Neuronal stem cell (in vitro differentiated cells): ENCODE data around the gene CFAP65.

Experiments used
- DNase-seq: peaks from one replicate; pipeline ENCODE4 v3.0.0-alpha.2; 2013; ENCODE audit warnings: low spot score
- H2AFZ ChIP-seq: one replicate; pipeline ENCODE4 v1.6.1; 2013; ENCODE audit warnings: mild to moderate bottlenecking, low read length, inconsistent platforms
- H2AK5ac ChIP-seq: 2 replicates; pipeline ENCODE4 v1.6.1; 2013; ENCODE audit warnings: low read depth, mild to moderate bottlenecking, inconsistent platforms, low read length, moderate library complexity, mixed read lengths
- H2BK120ac ChIP-seq: 2 replicates; pipeline ENCODE4 v1.6.1; 2013; ENCODE audit warnings: low read depth, mild to moderate bottlenecking, inconsistent platforms, low read length, moderate library complexity, mixed read lengths
- H2BK12ac ChIP-seq: one replicate; pipeline ENCODE4 v1.6.1; 2013; ENCODE audit warnings: low read length, inconsistent platforms
- H2BK15ac ChIP-seq: 2 replicates; pipeline ENCODE4 v1.6.1; 2013; ENCODE audit warnings: mild to moderate bottlenecking, low read length, inconsistent platforms, mixed read lengths
- H2BK5ac ChIP-seq: one replicate; pipeline ENCODE4 v1.6.1; 2013; ENCODE audit warnings: inconsistent platforms, mild to moderate bottlenecking, low read length, moderate library complexity
- H3K14ac ChIP-seq: one replicate; pipeline ENCODE4 v1.6.1; 2013; ENCODE audit warnings: low read length, inconsistent platforms
- H3K18ac ChIP-seq: 2 replicates; pipeline ENCODE4 v1.6.1; 2013; ENCODE audit warnings: low read length, inconsistent platforms
- H3K23ac ChIP-seq: 2 replicates; pipeline ENCODE4 v1.6.1; 2013; ENCODE audit warnings: low read depth, mild to moderate bottlenecking, mixed read lengths, low read length, inconsistent platforms; ENCODE audit not compliant: poor library complexity
- H3K27ac ChIP-seq: replicated peaks from 3 replicates; pipeline ENCODE4 v1.5.1; 2013; ENCODE audit warnings: low read length, inconsistent platforms
- H3K27me3 ChIP-seq, 3 experiments: 2 replicates each; pipeline ENCODE4 v1.6.1; 2013; ENCODE audit warnings: low read length in 3 of 3, mild to moderate bottlenecking in 2 of 3, inconsistent platforms in 1 of 3, low read depth in 1 of 3, mixed read lengths in 1 of 3, moderate library complexity in 1 of 3; ENCODE audit not compliant: control insufficient read depth in 3 of 3, insufficient read depth in 3 of 3
- H3K36me3 ChIP-seq, 2 donors: replicated peaks in 1 of 2; 2 replicates each; pipeline ENCODE4 v1.6.1; 2013; ENCODE audit warnings: low read length in 2 of 2; ENCODE audit not compliant: control insufficient read depth in 2 of 2, insufficient read depth in 2 of 2
- H3K4ac ChIP-seq: 2 replicates; pipeline ENCODE4 v1.6.1; 2013; ENCODE audit warnings: inconsistent platforms, mild to moderate bottlenecking, low read length, moderate library complexity
- H3K4me1 ChIP-seq, 2 donors: 1 replicate in 1 of 2; 2 replicates in 1 of 2; pipeline ENCODE4 v1.6.1; 2013; ENCODE audit warnings: low read length in 2 of 2, low read depth in 1 of 2; ENCODE audit not compliant: control insufficient read depth in 2 of 2, insufficient read depth in 1 of 2
- H3K4me2 ChIP-seq: one replicate; pipeline ENCODE4 v1.6.1; 2013; ENCODE audit warnings: mild to moderate bottlenecking, low read length, inconsistent platforms; ENCODE audit not compliant: insufficient read depth, poor library complexity, severe bottlenecking
- H3K4me3 ChIP-seq, 2 donors: 2 replicates each; pipeline ENCODE4 v1.5.1; 2013; ENCODE audit warnings: low read length in 2 of 2, mild to moderate bottlenecking in 2 of 2, inconsistent platforms in 1 of 2, moderate library complexity in 1 of 2
- H3K79me1 ChIP-seq: one replicate; pipeline ENCODE4 v1.6.1; 2013; ENCODE audit warnings: low read depth, mild to moderate bottlenecking, inconsistent platforms, low read length, moderate library complexity
- H3K9ac ChIP-seq: one replicate; pipeline ENCODE4 v1.6.1; 2013; ENCODE audit warnings: mild to moderate bottlenecking, low read depth, low read length, inconsistent platforms; ENCODE audit not compliant: poor library complexity
- H3K9me3 ChIP-seq, 2 donors: replicated peaks in 1 of 2; 2 replicates each; pipeline versions ENCODE3 to v1.6.1; 2013; ENCODE audit warnings: low read length in 2 of 2, mild to moderate bottlenecking in 2 of 2, inconsistent platforms in 1 of 2, low read depth in 1 of 2, mixed read lengths in 1 of 2, moderate library complexity in 1 of 2; ENCODE audit not compliant: control insufficient read depth in 2 of 2, insufficient read depth in 1 of 2
- H4K8ac ChIP-seq: one replicate; pipeline ENCODE4 v1.6.1; 2013; ENCODE audit warnings: low read depth, mild to moderate bottlenecking, inconsistent platforms, low read length, moderate library complexity
- H4K91ac ChIP-seq: one replicate; pipeline ENCODE4 v1.6.1; 2013; ENCODE audit warnings: low read length, low read depth, mild to moderate bottlenecking, inconsistent platforms; ENCODE audit not compliant: poor library complexity
- WGBS, 2 donors: extraction: QIAGEN DNeasy Blood & Tissue Kit; methylation state at CpG; one replicate each; pipeline ENCODE4 v1.1.7; 2013; ENCODE audit warnings: missing lambda C conversion rate in 2 of 2, mixed read lengths in 1 of 2; ENCODE audit not compliant: insufficient read length in 2 of 2, insufficient replicate concordance in 1 of 2; ENCODE audit errors: extremely low coverage in 2 of 2; 5-methylcytosine and 5-hydroxymethylcytosine counted together

The CFAP65 gene

DNA sequence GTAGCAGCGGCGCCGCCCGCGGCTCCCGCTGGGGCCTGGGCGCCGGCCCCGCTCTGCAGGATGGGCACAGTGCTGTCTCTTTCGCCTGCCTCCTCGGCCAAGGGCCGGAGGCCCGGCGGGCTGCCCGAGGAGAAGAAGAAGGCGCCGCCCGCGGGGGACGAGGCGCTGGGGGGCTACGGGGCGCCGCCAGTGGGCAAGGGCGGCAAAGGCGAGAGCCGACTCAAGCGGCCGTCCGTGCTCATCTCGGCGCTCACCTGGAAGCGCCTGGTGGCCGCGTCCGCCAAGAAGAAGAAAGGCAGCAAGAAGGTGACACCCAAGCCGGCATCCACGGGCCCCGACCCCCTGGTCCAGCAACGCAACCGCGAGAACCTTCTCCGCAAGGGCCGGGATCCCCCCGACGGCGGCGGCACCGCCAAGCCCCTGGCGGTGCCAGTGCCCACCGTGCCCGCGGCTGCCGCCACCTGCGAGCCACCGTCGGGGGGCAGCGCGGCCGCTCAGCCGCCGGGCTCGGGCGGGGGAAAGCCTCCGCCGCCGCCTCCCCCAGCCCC is 81.5 kb downstream of the CFAP65 start:
- Histone ChIP-seq H3K14ac (no peak overlapping the region), H3K9me3 (peaks cover 0 to 2% of the 10 kb centered on the region in 2 donors), H4K91ac (no peak overlapping the region), H3K79me1 (no peaks in the 10 kb centered on the region), H3K23ac (no peak overlapping the region), H3K4me1 (peaks cover 15 to 21% of the 10 kb centered on the region in 2 donors), H2BK120ac (no peak overlapping the region), H3K4me2 (peak overlapping the region; percentile 89), H3K4me3 (peak overlapping the region; percentile 70 to 74), H2BK5ac (no peak overlapping the region), H4K8ac (no peak overlapping the region), H3K27me3 (peaks cover 18 to 72% (median 63%) of the 10 kb centered on the region in 3 experiments), H3K4ac (no peak overlapping the region), H2BK12ac (no peak overlapping the region), H2BK15ac (no peak overlapping the region), H2AK5ac (no peak overlapping the region), H3K27ac (no peak overlapping the region), H3K36me3 (no peaks in the 10 kb centered on the region), H3K18ac (no peak overlapping the region), H2AFZ (peak overlapping the region; percentile 99), H3K9ac (no peak overlapping the region)
- no CpG with 5 or more reads among the region's 67 CpGs for WGBS, 2 donors
- no peak for DNase-seq

DNA sequence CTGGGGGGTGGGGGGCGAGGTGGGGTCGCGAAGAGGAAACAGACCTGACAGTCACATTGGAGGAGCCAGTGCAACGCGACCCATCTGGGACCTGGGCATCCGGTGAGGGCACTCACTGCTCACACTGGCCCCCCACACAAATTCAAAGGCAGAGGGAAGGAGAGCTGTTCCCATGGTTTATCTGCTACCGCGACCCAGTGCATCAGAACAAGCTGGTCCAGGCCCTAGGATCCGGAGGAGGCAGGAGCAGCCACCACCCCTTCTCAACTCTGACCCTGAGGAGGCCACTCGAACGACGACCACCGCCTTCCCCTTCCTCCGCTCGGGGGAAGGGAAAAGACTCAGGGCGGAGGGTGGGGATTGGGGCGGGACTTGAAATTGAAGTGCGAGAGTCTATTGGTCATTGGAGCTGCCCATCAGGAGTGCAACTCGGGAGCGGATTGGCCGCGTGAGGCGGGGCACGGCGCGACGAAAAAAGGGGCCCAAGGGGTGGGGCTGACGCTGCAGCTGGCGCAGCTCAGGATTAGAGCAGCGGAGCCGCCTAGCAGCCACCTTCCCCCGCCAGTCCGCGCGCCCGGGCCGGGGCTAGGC is 82.1 kb downstream of the CFAP65 start, which contains the start of gene CDK5R2:
Gene CDK5R2, plus strand, starts transcription at position 526 of the 591 bp plus-strand sequence. CDS start 155 bp downstream, outside the sequence.
- H2AFZ ChIP-seq: peak within 1 kb of the TSS; percentile 99
- no peak within 1 kb of the TSS for H3K4ac ChIP-seq
- H3K4me1 ChIP-seq: peaks cover 11 to 19% of the 10 kb centered on the region in 2 donors
- no peak within 1 kb of the TSS for H2BK120ac ChIP-seq
- H3K27me3 ChIP-seq: peaks cover 18 to 76% (median 63%) of the 10 kb centered on the region in 3 experiments
- H3K27ac ChIP-seq: no peak within 1 kb of the TSS
- no peaks in the 10 kb centered on the region for H3K36me3 ChIP-seq
- H3K79me1 ChIP-seq: no peaks in the 10 kb centered on the region
- peak within 1 kb of the TSS; percentile 88 for H3K9ac ChIP-seq
- no peak within 1 kb of the TSS for H4K8ac ChIP-seq
- peak within 1 kb of the TSS; percentile 95 for H3K23ac ChIP-seq
- peak within 1 kb of the TSS; percentile 46 for H2AK5ac ChIP-seq
- H4K91ac ChIP-seq: no peak within 1 kb of the TSS
- peak within 1 kb of the TSS; percentile 91 for H2BK5ac ChIP-seq
- H2BK12ac ChIP-seq: no peak within 1 kb of the TSS
- peak within 1 kb of the TSS; percentile 63 for H3K14ac ChIP-seq
- peak; percentile 97 for DNase-seq
- peak within 1 kb of the TSS; percentile 89 for H3K4me2 ChIP-seq
- peaks cover 0 to 2% of the 10 kb centered on the region in 2 donors for H3K9me3 ChIP-seq
- peak within 1 kb of the TSS; percentile 98 for H2BK15ac ChIP-seq
- H3K4me3 ChIP-seq: peak within 1 kb of the TSS; percentile 70 to 80
- peak within 1 kb of the TSS; percentile 84 for H3K18ac ChIP-seq
- no CpG with 5 or more reads among the region's 37 CpGs for WGBS, 2 donors

DNA sequence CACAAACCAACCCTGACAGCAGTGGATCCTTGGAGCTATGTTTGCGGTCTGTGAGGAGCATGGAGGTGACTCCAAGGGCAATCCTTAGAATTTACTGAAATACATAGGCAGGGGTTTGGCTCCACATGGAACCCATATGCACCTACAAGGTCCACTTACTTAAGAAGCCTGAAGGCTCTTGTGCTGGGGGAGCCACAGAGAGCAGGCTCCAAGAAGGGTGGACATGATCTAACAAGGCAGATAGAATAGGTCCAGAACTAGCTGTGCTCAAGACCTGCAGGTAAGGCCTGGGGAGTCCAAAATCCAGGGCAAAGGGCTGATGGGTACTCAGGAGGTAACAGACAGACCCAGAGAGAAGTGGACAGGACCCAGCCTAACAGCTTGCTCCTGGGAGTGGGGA is 83.0 kb downstream of the CFAP65 start:
- no peak overlapping the region for H2BK120ac ChIP-seq
- H2BK5ac ChIP-seq: no peak overlapping the region
- no peak overlapping the region for H3K27ac ChIP-seq
- no peaks in the 10 kb centered on the region for H3K79me1 ChIP-seq
- H2BK12ac ChIP-seq: no peak overlapping the region
- WGBS, 2 donors: no CpG with 5 or more reads among the region's 1 CpG
- no peak overlapping the region for H3K4me2 ChIP-seq
- no peak overlapping the region for H3K9ac ChIP-seq
- no peak for DNase-seq
- H3K4me1 ChIP-seq: peaks cover 2 to 10% of the 10 kb centered on the region in 2 donors
- H3K36me3 ChIP-seq: no peaks in the 10 kb centered on the region
- no peak overlapping the region for H4K8ac ChIP-seq
- peaks cover 0 to 2% of the 10 kb centered on the region in 2 donors for H3K9me3 ChIP-seq
- H4K91ac ChIP-seq: no peak overlapping the region
- no peak overlapping the region for H3K4me3 ChIP-seq
- no peak overlapping the region for H3K4ac ChIP-seq
- H3K27me3 ChIP-seq: peaks cover 18 to 83% (median 63%) of the 10 kb centered on the region in 3 experiments
- no peak overlapping the region for H3K18ac ChIP-seq
- no peak overlapping the region for H2BK15ac ChIP-seq
- H3K23ac ChIP-seq: no peak overlapping the region
- no peak overlapping the region for H2AK5ac ChIP-seq
- H3K14ac ChIP-seq: no peak overlapping the region
- no peak overlapping the region for H2AFZ ChIP-seq

DNA sequence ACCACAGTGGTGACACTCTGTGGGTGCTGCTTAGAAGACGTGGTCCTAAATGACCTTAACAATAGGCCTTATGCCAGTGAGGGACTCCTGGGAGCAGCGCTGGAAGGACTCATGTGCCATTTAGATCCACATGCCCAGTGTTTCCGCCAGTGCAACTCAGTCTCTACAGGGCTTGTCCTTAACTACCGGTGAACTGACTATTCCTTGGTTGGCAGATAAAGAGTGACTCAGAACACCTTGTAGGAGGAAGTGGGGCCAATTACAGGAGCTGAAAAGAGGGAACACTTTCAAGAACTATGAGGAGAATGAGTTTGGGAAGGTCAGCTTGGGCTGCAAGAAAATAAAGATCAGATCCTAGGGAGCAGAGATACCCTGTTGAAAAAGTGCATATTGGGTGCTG is 83.6 kb downstream of the CFAP65 start:
- no peak overlapping the region for H3K9ac ChIP-seq
- H2AK5ac ChIP-seq: no peak overlapping the region
- no peak overlapping the region for H2AFZ ChIP-seq
- peaks cover 18 to 88% (median 63%) of the 10 kb centered on the region in 3 experiments for H3K27me3 ChIP-seq
- H3K4me3 ChIP-seq: no peak overlapping the region
- no peak overlapping the region for H3K4me2 ChIP-seq
- no peak overlapping the region for H3K23ac ChIP-seq
- H3K36me3 ChIP-seq: no peaks in the 10 kb centered on the region
- H3K9me3 ChIP-seq: peaks cover 0 to 2% of the 10 kb centered on the region in 2 donors
- no peak overlapping the region for H3K4ac ChIP-seq
- no peak overlapping the region for H2BK120ac ChIP-seq
- no peak overlapping the region for H3K27ac ChIP-seq
- peak overlapping the region; percentile 32 for H2BK5ac ChIP-seq
- H3K4me1 ChIP-seq: peaks cover 2 to 9% of the 10 kb centered on the region in 2 donors
- H4K8ac ChIP-seq: no peak overlapping the region
- WGBS, 2 donors: no CpG with 5 or more reads among the region's 4 CpGs
- H3K14ac ChIP-seq: no peak overlapping the region
- no peak for DNase-seq
- no peak overlapping the region for H4K91ac ChIP-seq
- H2BK12ac ChIP-seq: no peak overlapping the region
- no peaks in the 10 kb centered on the region for H3K79me1 ChIP-seq
- H3K18ac ChIP-seq: no peak overlapping the region
- no peak overlapping the region for H2BK15ac ChIP-seq
